OCI-LY3 (cell line): ENCODE data around the gene CTBP2.

Source experiments
- CTCF ChIP-seq: fragments of 200-600, 300-600 bp; sonication (generic); IDR thresholded peaks from 2 replicates; pipeline ENCODE4 v1.5.1; 2014; ENCODE audit warnings: antibody characterized with exemption, low read length, low read depth
- EZH2phosphoT487 ChIP-seq: fragments of 200-600 bp; shearing (Covaris generic); IDR thresholded peaks from 2 replicates; pipeline ENCODE4 v1.6.1; 2018; ENCODE audit warnings: antibody characterized with exemption, mixed run types, low read depth

DNA sequence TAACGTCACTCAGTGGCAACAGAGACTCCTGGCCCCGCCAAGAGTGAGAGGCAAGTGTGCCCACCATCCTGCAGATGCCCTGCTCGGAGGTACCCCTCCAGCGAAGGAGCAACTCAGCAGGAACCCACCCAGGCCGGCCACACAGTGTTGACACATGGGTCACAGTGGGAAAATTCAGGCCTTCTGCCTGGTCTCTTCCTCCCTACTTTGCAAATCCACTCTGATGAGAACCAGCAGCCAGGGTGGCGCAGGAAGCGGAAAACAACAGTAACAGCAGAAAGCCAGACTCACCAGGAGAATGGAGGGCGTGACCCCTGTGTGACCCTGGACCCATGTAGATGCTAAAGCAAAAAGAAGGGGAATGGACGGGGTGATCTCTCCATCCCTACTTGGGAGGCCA lies 53.8 kb downstream of the CTBP2 start:
- no peak for TF ChIP-seq CTCF
- TF ChIP-seq EZH2phosphoT487: no peak
